Aorta (tissue), 5 donors: ENCODE measurements around the gene GPC5. TPM values are rescaled to one million over a fixed set of nuclear protein-coding genes. Genes with fewer than 3 reads are reported as not detected.
"Not testable (repeated sequence)": the region's sequence is repeated elsewhere in the genome, so short reads cannot be mapped to it uniquely, and the experiment has no call there.

ENCODE experiments used
- ATAC-seq: fragments of 200-7000 bp; cut with Tn5 transposase; one replicate; pipeline ENCODE4 v1.9.1; 2022; ENCODE audit warnings: moderate library complexity; ENCODE audit not compliant: low FRiP score
- DNase-seq, 2 donors: peaks; one replicate each; pipeline ENCODE4 v3.0.0-alpha.2; 2020
- H3K27ac ChIP-seq, 2 donors: one replicate each; pipeline ENCODE4 v1.5.1; 2013; ENCODE audit warnings: low read length in 2 of 2, mild to moderate bottlenecking in 2 of 2, moderate library complexity in 2 of 2, control low read depth in 1 of 2, inconsistent platforms in 1 of 2, low read depth in 1 of 2
- H3K27me3 ChIP-seq, 2 donors: one replicate each; pipeline ENCODE4 v1.6.1; 2013; ENCODE audit warnings: control low read depth in 1 of 2, low read length in 1 of 2, mild to moderate bottlenecking in 1 of 2, moderate library complexity in 1 of 2; ENCODE audit not compliant: insufficient read depth in 2 of 2, control insufficient read depth in 1 of 2
- H3K36me3 ChIP-seq, 2 donors: one replicate each; pipeline ENCODE4 v1.6.1; 2013; ENCODE audit warnings: control low read depth in 1 of 2, low read length in 1 of 2, mild to moderate bottlenecking in 1 of 2; ENCODE audit not compliant: insufficient read depth in 2 of 2, control insufficient read depth in 1 of 2
- H3K4me1 ChIP-seq, 2 donors: one replicate each; pipeline ENCODE4 v1.6.1; 2013; ENCODE audit warnings: low read length in 2 of 2, control low read depth in 1 of 2, mild to moderate bottlenecking in 1 of 2, moderate library complexity in 1 of 2; ENCODE audit not compliant: insufficient read depth in 2 of 2, control insufficient read depth in 1 of 2
- H3K4me3 ChIP-seq, 2 donors: one replicate each; pipeline ENCODE4 v1.5.1; 2013; ENCODE audit warnings: low read length in 2 of 2, control low read depth in 1 of 2, mild to moderate bottlenecking in 1 of 2
- H3K9me3 ChIP-seq: one replicate; pipeline ENCODE4 v1.6.1; 2013; ENCODE audit warnings: mild to moderate bottlenecking, low read length; ENCODE audit not compliant: control insufficient read depth
- WGBS, 2 donors: extraction: QIAGEN DNeasy Blood & Tissue Kit; methylation state at CpG; one replicate each; pipeline ENCODE4 v1.1.7; 2013; 5-methylcytosine and 5-hydroxymethylcytosine counted together
- intact Hi-C, 2 donors: fragments of 100-400 bp; cut with DNase I; formaldehyde crosslinking; loops; one replicate each; pipeline versions ENCODE4 v1.14.2 to v1.15.0; 2022
- polyA plus RNA-seq, 2 donors: library from polyadenylated mRNA; stranded (reverse); fragments of 200-250 nt; gene quantifications; one replicate each; pipeline ENCODE4 v1.2.3, GENCODE V29; 2013
- total RNA-seq, 2 donors: library from RNA; stranded (reverse); fragmentation: NEBNext Ultra II Directional; extraction: Animal tissue kit (Norgen Biotek cat#: 25700); gene quantifications; one replicate each; pipeline ENCODE4 v1.2.1, GENCODE V29; 2021
- donor health status: healthy with polysubstance abuse.
- donor health status: Bipolar disorder and iron deficiency.
- donor health status: DM: no; HTN: no; CAD: no.
- donor health status: DM: no; HTN: no; CAD: no.
- donor health status: DM: yes; HTN: yes; CAD: no.

GPC5 gene
- total and polyA plus RNA-seq, 4 donors = 0.97 to 1.5 TPM; not detected in 2

DNA sequence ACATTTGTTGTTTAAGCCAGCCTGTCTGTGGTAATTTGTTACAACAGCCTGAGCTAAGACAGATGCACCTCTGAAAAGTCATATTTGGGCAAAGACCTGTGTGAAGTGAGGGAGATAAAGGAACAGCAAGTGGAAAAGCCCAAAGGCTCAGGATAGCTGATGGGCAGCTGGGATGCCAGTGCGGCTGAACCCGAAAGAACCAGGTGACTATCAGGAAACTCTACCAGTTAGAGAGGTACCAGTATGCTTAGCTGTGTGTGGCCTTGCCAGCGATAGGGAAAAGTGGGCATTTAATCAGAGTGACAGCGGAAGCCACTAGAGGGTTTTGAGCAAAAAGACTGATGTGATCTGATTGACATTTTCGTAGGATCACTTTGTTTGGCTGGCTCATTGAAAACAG lies 1063.4 kb downstream of the GPC5 start:
- no peak overlapping the region for H3K27ac ChIP-seq
- no peaks in the 10 kb centered on the region for H3K36me3 ChIP-seq
- H3K9me3 ChIP-seq = no peaks in the 10 kb centered on the region
- intact Hi-C loops = no loop called here
- H3K4me3 ChIP-seq = no peak overlapping the region
- H3K4me1 ChIP-seq = no peaks in the 10 kb centered on the region
- 95% methylated on average over 5 of the region's 5 CpGs for WGBS, 2 donors
- H3K27me3 ChIP-seq = no peaks in the 10 kb centered on the region
- DNase-seq (peak in 1 of 2 donors; percentile 55), ATAC-seq (no peak)

- no peak for DNase-seq
- H3K9me3 ChIP-seq = no peaks in the 10 kb centered on the region
- intact Hi-C loops = no loop called here
- no peaks in the 10 kb centered on the region for H3K27me3 ChIP-seq
- no peaks in the 10 kb centered on the region for H3K4me1 ChIP-seq
- no peak overlapping the region for H3K4me3 ChIP-seq
- ATAC-seq = no peak
- WGBS, 2 donors = 20 to 30% methylated on average over 7 of the region's 7 CpGs
- H3K27ac ChIP-seq = no peak overlapping the region
- H3K36me3 ChIP-seq = no peaks in the 10 kb centered on the region
Measured at GRCh38 chr13:92463134-92463533, 1064.7 kb downstream of the GPC5 start.

GRCh38 chr13:92473765-92474475 lies 1075.5 kb downstream of the GPC5 start:
- ATAC-seq (no peak), DNase-seq (no peak)
- H3K27me3 ChIP-seq = no peaks in the 10 kb centered on the region
- H3K4me1 ChIP-seq = no peaks in the 10 kb centered on the region
- no peaks in the 10 kb centered on the region for H3K9me3 ChIP-seq
- 73 to 78% methylated on average over 3 of the region's 3 CpGs for WGBS, 2 donors
- H3K36me3 ChIP-seq = no peaks in the 10 kb centered on the region
- intact Hi-C loops = no loop called here
- no peak overlapping the region for H3K27ac ChIP-seq
- H3K4me3 ChIP-seq = no peak overlapping the region

DNA sequence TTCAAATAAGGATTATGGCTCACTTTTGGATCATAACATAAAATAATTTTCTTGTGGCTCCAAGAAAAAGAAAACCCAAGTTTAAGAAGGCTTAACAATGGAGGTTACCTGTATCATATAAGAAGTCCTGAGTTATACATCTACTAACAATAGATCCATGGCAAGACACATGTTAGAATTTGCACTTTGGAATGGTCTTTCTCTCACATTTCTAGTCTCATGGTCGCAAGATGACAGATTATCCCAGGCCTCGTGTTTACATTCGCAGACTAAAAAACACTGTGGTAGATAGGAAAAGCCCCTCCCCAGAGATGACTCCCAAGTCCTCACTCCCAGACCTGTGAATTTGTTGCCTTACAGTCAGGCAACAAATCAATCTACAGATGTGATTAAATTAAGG lies 1082.0 kb downstream of the GPC5 start:
- no peaks in the 10 kb centered on the region for H3K9me3 ChIP-seq
- no peaks in the 10 kb centered on the region for H3K4me1 ChIP-seq
- no peaks in the 10 kb centered on the region for H3K27me3 ChIP-seq
- no peak overlapping the region for H3K27ac ChIP-seq
- H3K36me3 ChIP-seq = no peaks in the 10 kb centered on the region
- DNase-seq = no peak
- H3K4me3 ChIP-seq = no peak overlapping the region
- no peak for ATAC-seq
- 81 to 84% methylated on average over 3 of the region's 3 CpGs for WGBS, 2 donors
- intact Hi-C loops = no loop called here

DNA sequence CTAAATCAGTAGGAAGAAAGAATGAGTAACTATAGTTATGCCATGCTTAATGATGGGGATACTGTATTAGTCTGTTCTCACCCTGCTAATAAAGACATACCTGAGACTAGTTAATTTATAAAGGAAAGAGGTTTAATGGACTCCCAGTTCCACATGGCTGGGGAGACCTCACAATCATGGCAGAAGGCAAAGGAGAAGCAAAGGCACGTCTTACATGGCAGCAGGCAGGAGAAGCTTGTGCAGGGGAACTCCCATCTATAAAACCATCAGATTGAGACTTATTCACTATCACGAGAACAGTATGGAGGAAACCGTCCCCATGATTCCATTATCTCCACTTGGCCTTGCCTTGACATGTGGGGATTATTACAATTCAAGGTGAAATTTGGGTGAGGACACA lies 1084.4 kb downstream of the GPC5 start:
- ATAC-seq, DNase-seq, H3K4me3 ChIP-seq, H3K4me1 ChIP-seq, H3K27me3 ChIP-seq, H3K27ac ChIP-seq, H3K9me3 ChIP-seq, intact Hi-C loops, H3K36me3 ChIP-seq: not testable (repeated sequence)
- 87 to 92% methylated on average over 3 of the region's 3 CpGs for WGBS, 2 donors

- WGBS, 2 donors = 88 to 90% methylated on average over 3 of the region's 3 CpGs
- Histone ChIP-seq H3K27me3 (no peaks in the 10 kb centered on the region), H3K4me3 (no peak overlapping the region), H3K9me3 (no peaks in the 10 kb centered on the region), H3K36me3 (no peaks in the 10 kb centered on the region), H3K27ac (no peak overlapping the region), H3K4me1 (no peaks in the 10 kb centered on the region)
- DNase-seq (no peak), ATAC-seq (no peak)
- intact Hi-C loops = no loop called here
Measured at GRCh38 chr13:92483894-92484293, 1085.5 kb downstream of the GPC5 start.

GRCh38 chr13:92487238-92487637 lies 1088.8 kb downstream of the GPC5 start:
- Histone ChIP-seq H3K4me3 (no peak overlapping the region), H3K27ac (no peak overlapping the region), H3K27me3 (no peaks in the 10 kb centered on the region), H3K36me3 (no peaks in the 10 kb centered on the region), H3K4me1 (no peaks in the 10 kb centered on the region), H3K9me3 (no peaks in the 10 kb centered on the region)
- intact Hi-C loops = no loop called here
- ATAC-seq (no peak), DNase-seq (no peak)

DNA sequence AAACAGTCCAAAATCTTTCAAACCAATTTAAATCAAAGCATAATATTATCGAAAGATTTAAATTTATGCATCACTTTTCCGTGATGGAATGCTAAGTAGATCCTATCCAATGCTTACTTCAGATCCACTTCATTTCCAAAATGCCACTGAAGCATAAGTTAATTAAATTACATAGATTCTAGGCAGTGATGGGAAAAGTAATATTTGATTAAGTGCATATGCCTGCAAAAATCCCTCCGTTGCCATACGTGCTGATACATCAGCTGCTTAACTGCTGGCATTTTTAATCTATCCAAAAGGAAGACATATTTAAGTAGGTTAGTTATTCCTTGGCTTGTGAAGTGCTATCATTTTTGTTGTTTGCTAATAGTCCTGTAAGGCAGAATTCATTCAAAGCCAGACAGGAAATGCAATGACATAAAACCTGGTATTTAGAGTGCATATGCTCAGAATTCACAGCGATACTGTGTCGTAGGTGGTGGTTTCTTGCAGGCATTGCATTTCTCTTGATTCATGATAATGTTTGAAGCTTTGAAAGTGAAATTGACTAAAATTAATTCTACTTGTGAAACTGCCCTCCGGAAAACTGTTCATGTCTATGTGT lies 1089.9 kb downstream of the GPC5 start:
- ATAC-seq = no peak
- no peak overlapping the region for H3K4me3 ChIP-seq
- H3K27ac ChIP-seq = no peak overlapping the region
- H3K36me3 ChIP-seq = no peaks in the 10 kb centered on the region
- no peaks in the 10 kb centered on the region for H3K4me1 ChIP-seq
- no peak for DNase-seq
- no peaks in the 10 kb centered on the region for H3K27me3 ChIP-seq
- WGBS, 2 donors = 79 to 81% methylated on average over 7 of the region's 7 CpGs
- intact Hi-C loops = no loop called here
- no peaks in the 10 kb centered on the region for H3K9me3 ChIP-seq

- Histone ChIP-seq H3K27me3 (no peaks in the 10 kb centered on the region), H3K4me1 (no peaks in the 10 kb centered on the region), H3K27ac (no peak overlapping the region), H3K9me3 (no peaks in the 10 kb centered on the region), H3K36me3 (no peaks in the 10 kb centered on the region), H3K4me3 (no peak overlapping the region)
- no peak for ATAC-seq
- intact Hi-C loops = no loop called here
- DNase-seq = no peak
Measured at GRCh38 chr13:92491839-92492238, 1093.4 kb downstream of the GPC5 start.
